Lung (tissue), 12 donors: Measurements from ENCODE around the gene CUL5. TPM values are rescaled to one million over a fixed set of nuclear protein-coding genes. Genes with fewer than 3 reads are reported as not detected.

Source experiments
- ATAC-seq: fragments of 200-7000 bp; cut with Tn5 transposase; one replicate; pipeline ENCODE4 v1.9.1; 2020; ENCODE audit warnings: moderate number of reproducible peaks; ENCODE audit not compliant: insufficient read depth, low FRiP score
- DNase-seq, 3 donors: peaks; one replicate each; pipeline ENCODE4 v3.0.0-alpha.2; 2013 to 2017
- H3K27ac ChIP-seq, 2 donors: one replicate each; pipeline ENCODE4 v1.5.1; 2013; ENCODE audit warnings: mild to moderate bottlenecking in 2 of 2, moderate library complexity in 2 of 2, control low read depth in 1 of 2, inconsistent platforms in 1 of 2, low read depth in 1 of 2, low read length in 1 of 2
- H3K27me3 ChIP-seq, 3 donors: one replicate each; pipeline ENCODE4 v1.5.1; 2013; ENCODE audit warnings: low read length in 2 of 3; ENCODE audit not compliant: control insufficient read depth in 3 of 3, insufficient read depth in 3 of 3
- H3K36me3 ChIP-seq, 4 donors: one replicate each; pipeline ENCODE4 v1.5.1; 2013; ENCODE audit warnings: low read length in 4 of 4, mild to moderate bottlenecking in 1 of 4, moderate library complexity in 1 of 4; ENCODE audit not compliant: control insufficient read depth in 4 of 4, insufficient read depth in 4 of 4
- H3K4me1 ChIP-seq, 5 donors: one replicate each; pipeline ENCODE4 v1.5.1; 2013; ENCODE audit warnings: low read length in 5 of 5, mild to moderate bottlenecking in 2 of 5, moderate library complexity in 1 of 5; ENCODE audit not compliant: control insufficient read depth in 5 of 5, insufficient read depth in 5 of 5
- H3K4me3 ChIP-seq: one replicate; pipeline ENCODE4 v1.5.1; 2013; ENCODE audit warnings: mild to moderate bottlenecking, control low read depth, moderate library complexity
- H3K9ac ChIP-seq, 2 donors: one replicate each; pipeline ENCODE4 v1.5.1; 2013; ENCODE audit warnings: low read length in 2 of 2, control low read depth in 1 of 2; ENCODE audit not compliant: insufficient read depth in 1 of 2
- H3K9me3 ChIP-seq, 4 donors: one replicate each; pipeline ENCODE4 v1.5.1; 2013; ENCODE audit warnings: low read length in 3 of 4, mild to moderate bottlenecking in 1 of 4, moderate library complexity in 1 of 4; ENCODE audit not compliant: control insufficient read depth in 4 of 4, insufficient read depth in 3 of 4
- CTCF ChIP-seq: IDR thresholded peaks from 2 replicates; pipeline ENCODE4 v1.5.1; 2012; ENCODE audit warnings: mild to moderate bottlenecking; ENCODE audit errors: control extremely low read depth, extremely low read depth
- WGBS, 2 donors: extraction: QIAGEN DNeasy Blood & Tissue Kit; methylation state at CpG; one replicate each; pipeline ENCODE4 v1.1.7; 2013; 5-methylcytosine and 5-hydroxymethylcytosine counted together
- polyA plus RNA-seq, 2 donors: library from polyadenylated mRNA; stranded (reverse); fragments of 200-250 nt; gene quantifications; one replicate each; pipeline ENCODE4 v1.2.1, GENCODE V29; 2013
- total RNA-seq, 2 donors: library from RNA; depleted of rRNA in 1 of 2; stranded (reverse); fragments of >200 nt in 1 of 2; gene quantifications; one replicate each; pipeline ENCODE4 v1.2.1, GENCODE V29; 2014 to 2021
- donor health status: control.
- donor health status: control.
- donor health status: Bipolar disorder and iron deficiency.
- donor health status: healthy.
- donor health status: DM: yes; HTN: yes; CAD: no.

CUL5 gene
- total and polyA plus RNA-seq, 4 donors = 5.4 to 53.6 (median 22.2) TPM

- DNase-seq = no peak
- no peak for ATAC-seq
- 89 to 94% methylated on average over 3 of the region's 3 CpGs for WGBS, 2 donors
- Histone ChIP-seq H3K4me3 (no peak overlapping the region), H3K27me3 (no peaks in the 10 kb centered on the region), H3K4me1 (no peaks in the 10 kb centered on the region), H3K9ac (no peak overlapping the region), H3K9me3 (no peaks in the 10 kb centered on the region), H3K27ac (no peak overlapping the region), H3K36me3 (peaks cover 19 to 60% (median 36%) of the 10 kb centered on the region in 4 donors)
- no peak for TF ChIP-seq CTCF
Measured at GRCh38 chr11:108144615-108145014, 135.9 kb downstream of the CUL5 start.

- Histone ChIP-seq H3K4me3 (no peak overlapping the region), H3K27ac (no peak overlapping the region), H3K9ac (no peak overlapping the region), H3K4me1 (no peaks in the 10 kb centered on the region), H3K9me3 (no peaks in the 10 kb centered on the region), H3K27me3 (no peaks in the 10 kb centered on the region), H3K36me3 (peaks cover 26 to 64% (median 43%) of the 10 kb centered on the region in 4 donors)
- TF ChIP-seq CTCF = no peak
- DNase-seq (no peak), ATAC-seq (no peak)
- WGBS, 2 donors = 76 to 90% methylated on average over 1 of the region's 1 CpG
Measured at GRCh38 chr11:108147150-108147549, 138.5 kb downstream of the CUL5 start.

DNA sequence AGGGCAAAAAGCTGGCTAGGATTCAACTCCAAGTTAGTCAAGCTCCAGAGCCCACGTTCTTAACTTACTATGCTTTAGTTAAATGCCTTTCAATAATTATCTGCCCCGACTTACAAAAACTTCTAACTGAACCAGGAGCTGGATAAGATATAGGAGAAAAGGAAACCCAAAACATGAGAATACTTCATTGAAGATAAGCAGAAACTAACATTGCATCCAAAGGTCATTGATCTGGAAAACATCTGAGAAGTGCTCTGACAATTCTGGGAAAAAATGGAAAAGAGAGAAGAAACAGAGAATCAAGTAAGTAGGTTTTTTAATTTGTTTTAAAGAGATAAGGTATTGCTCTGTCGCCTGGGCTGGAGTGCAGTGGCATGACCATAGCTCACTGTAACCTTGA lies 139.9 kb downstream of the CUL5 start:
- no peaks in the 10 kb centered on the region for H3K9me3 ChIP-seq
- H3K9ac ChIP-seq = no peak overlapping the region
- H3K27ac ChIP-seq = no peak overlapping the region
- no peak for ATAC-seq
- no peak for TF ChIP-seq CTCF
- DNase-seq = no peak
- no peaks in the 10 kb centered on the region for H3K4me1 ChIP-seq
- 83 to 84% methylated on average over 3 of the region's 3 CpGs for WGBS, 2 donors
- H3K36me3 ChIP-seq = peaks cover 19 to 51% (median 35%) of the 10 kb centered on the region in 4 donors
- H3K4me3 ChIP-seq = no peak overlapping the region
- no peaks in the 10 kb centered on the region for H3K27me3 ChIP-seq

GRCh38 chr11:108154591-108154990 lies 145.9 kb downstream of the CUL5 start:
- Histone ChIP-seq H3K9me3 (no peaks in the 10 kb centered on the region), H3K4me1 (peaks cover 0 to 5% (median 0%) of the 10 kb centered on the region in 5 donors), H3K4me3 (no peak overlapping the region), H3K27me3 (no peaks in the 10 kb centered on the region), H3K36me3 (peaks cover 12 to 48% (median 18%) of the 10 kb centered on the region in 4 donors), H3K9ac (no peak overlapping the region), H3K27ac (no peak overlapping the region)
- WGBS, 2 donors = 80 to 81% methylated on average over 2 of the region's 2 CpGs
- ATAC-seq = no peak
- no peak for DNase-seq
- no peak for TF ChIP-seq CTCF
